Measurements from ENCODE around the gene ERI2. TPM values are rescaled to one million over a fixed set of nuclear protein-coding genes. Genes with fewer than 3 reads are reported as not detected.

Gene ERI2
- total and polyA plus RNA-seq, 2 of the 13 experiments (the other 11 are each of a cell fraction or from before 2014, with no cell fraction given): 17.4 to 41.3 TPM

DNA sequence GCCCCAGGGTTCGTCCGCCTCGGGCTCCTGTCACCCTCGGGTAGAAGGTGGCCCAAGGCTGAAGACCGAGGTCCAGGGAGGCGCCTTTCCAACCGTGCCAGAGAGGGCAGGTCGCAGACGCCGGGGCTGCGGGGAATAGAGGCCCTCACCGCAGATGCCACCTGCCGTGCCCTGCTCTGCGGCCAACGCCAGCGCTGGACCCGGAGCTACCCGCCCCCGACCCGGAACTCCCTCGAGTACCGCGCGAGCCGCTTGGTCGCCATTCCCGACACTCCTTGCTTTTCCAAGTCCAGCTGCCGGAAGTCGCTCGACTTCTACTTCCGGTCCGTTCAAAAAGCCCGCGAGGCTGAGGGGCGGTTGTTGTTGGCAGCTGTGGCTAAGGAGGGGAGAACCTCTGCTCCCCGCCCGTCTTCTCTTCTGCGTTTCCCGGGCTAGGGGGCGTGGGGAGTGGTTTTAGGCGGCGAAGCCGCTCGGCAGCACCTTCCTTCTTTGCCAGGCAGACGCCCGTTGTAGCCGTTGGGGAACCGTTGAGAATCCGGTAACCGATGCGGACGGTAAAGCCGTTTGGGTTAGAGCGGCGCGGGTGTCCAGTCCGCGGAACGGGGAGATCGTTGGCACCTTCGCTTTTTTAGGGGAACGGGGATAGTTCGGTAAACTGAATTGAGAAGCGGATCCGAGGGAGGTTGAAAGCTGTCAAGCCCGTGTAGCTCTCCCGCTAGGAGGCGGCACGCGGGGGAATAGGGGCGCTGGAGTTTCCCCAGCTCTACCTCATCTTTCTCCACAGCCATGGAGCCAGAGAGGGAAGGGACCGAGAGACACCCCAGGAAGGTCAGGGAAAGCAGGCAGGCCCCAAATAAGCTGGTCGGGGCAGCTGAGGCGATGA, at the start of gene ERI2, which contains the start of gene REXO5 (continued):
- TF ChIP-seq NR1H2 (CRISPR knock-in tag; IDR thresholded peaks at IDR 0.05; ENCODE audit: borderline replicate concordance, low read depth) (peak; percentile 23; the same call in 1 of the 2 replicates), ZNF775 (CRISPR knock-in tag; IDR thresholded peaks at IDR 0.05; ENCODE audit: borderline replicate concordance) (peak; percentile 55; the same call in 1 of the 2 replicates), SSRP1 (CRISPR knock-in tag; IDR thresholded peaks at IDR 0.05) (no peak; the same call in 1 of the 2 replicates), ZBTB20 (CRISPR knock-in tag; IDR thresholded peaks at IDR 0.05; ENCODE audit: borderline replicate concordance, low read depth) (peak; percentile 80), ZNF788 (CRISPR knock-in tag; IDR thresholded peaks at IDR 0.05; ENCODE audit: borderline replicate concordance) (peak; percentile 98), FOXJ3 (CRISPR knock-in tag; IDR thresholded peaks at IDR 0.05; ENCODE audit: borderline replicate concordance) (peak; percentile 89; the same call in 1 of the 2 replicates), SCMH1 (CRISPR knock-in tag; IDR thresholded peaks at IDR 0.05; ENCODE audit: borderline replicate concordance) (no peak), ZNF101 (CRISPR knock-in tag; IDR thresholded peaks at IDR 0.05; ENCODE audit: borderline replicate concordance, low read depth) (peak; percentile 87), ZNF652 (CRISPR knock-in tag; IDR thresholded peaks at IDR 0.05; ENCODE audit: borderline replicate concordance, low read depth) (peak; percentile 46)
- TF ChIP-seq, protein P1, sequence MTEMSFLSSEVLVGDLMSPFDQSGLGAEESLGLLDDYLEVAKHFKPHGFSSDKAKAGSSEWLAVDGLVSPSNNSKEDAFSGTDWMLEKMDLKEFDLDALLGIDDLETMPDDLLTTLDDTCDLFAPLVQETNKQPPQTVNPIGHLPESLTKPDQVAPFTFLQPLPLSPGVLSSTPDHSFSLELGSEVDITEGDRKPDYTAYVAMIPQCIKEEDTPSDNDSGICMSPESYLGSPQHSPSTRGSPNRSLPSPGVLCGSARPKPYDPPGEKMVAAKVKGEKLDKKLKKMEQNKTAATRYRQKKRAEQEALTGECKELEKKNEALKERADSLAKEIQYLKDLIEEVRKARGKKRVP (CRISPR knock-in tag; IDR thresholded peaks at IDR 0.05): peak in 1 of 2 experiments; percentile 86; a peak in 2 of 4 replicates
- TF ChIP-seq, protein P2, sequence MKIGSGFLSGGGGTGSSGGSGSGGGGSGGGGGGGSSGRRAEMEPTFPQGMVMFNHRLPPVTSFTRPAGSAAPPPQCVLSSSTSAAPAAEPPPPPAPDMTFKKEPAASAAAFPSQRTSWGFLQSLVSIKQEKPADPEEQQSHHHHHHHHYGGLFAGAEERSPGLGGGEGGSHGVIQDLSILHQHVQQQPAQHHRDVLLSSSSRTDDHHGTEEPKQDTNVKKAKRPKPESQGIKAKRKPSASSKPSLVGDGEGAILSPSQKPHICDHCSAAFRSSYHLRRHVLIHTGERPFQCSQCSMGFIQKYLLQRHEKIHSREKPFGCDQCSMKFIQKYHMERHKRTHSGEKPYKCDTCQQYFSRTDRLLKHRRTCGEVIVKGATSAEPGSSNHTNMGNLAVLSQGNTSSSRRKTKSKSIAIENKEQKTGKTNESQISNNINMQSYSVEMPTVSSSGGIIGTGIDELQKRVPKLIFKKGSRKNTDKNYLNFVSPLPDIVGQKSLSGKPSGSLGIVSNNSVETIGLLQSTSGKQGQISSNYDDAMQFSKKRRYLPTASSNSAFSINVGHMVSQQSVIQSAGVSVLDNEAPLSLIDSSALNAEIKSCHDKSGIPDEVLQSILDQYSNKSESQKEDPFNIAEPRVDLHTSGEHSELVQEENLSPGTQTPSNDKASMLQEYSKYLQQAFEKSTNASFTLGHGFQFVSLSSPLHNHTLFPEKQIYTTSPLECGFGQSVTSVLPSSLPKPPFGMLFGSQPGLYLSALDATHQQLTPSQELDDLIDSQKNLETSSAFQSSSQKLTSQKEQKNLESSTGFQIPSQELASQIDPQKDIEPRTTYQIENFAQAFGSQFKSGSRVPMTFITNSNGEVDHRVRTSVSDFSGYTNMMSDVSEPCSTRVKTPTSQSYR (CRISPR knock-in tag; IDR thresholded peaks at IDR 0.05; ENCODE audit: borderline replicate concordance): peak; percentile 67; the same call in 1 of the 2 replicates
- TF ChIP-seq, protein P3, sequence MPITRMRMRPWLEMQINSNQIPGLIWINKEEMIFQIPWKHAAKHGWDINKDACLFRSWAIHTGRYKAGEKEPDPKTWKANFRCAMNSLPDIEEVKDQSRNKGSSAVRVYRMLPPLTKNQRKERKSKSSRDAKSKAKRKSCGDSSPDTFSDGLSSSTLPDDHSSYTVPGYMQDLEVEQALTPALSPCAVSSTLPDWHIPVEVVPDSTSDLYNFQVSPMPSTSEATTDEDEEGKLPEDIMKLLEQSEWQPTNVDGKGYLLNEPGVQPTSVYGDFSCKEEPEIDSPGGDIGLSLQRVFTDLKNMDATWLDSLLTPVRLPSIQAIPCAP (CRISPR knock-in tag; IDR thresholded peaks at IDR 0.05; ENCODE audit: low read depth): 0 out of 2 replicates have a peak, but pooled peaks have one; percentile 47
- TF ChIP-seq, protein P4, sequence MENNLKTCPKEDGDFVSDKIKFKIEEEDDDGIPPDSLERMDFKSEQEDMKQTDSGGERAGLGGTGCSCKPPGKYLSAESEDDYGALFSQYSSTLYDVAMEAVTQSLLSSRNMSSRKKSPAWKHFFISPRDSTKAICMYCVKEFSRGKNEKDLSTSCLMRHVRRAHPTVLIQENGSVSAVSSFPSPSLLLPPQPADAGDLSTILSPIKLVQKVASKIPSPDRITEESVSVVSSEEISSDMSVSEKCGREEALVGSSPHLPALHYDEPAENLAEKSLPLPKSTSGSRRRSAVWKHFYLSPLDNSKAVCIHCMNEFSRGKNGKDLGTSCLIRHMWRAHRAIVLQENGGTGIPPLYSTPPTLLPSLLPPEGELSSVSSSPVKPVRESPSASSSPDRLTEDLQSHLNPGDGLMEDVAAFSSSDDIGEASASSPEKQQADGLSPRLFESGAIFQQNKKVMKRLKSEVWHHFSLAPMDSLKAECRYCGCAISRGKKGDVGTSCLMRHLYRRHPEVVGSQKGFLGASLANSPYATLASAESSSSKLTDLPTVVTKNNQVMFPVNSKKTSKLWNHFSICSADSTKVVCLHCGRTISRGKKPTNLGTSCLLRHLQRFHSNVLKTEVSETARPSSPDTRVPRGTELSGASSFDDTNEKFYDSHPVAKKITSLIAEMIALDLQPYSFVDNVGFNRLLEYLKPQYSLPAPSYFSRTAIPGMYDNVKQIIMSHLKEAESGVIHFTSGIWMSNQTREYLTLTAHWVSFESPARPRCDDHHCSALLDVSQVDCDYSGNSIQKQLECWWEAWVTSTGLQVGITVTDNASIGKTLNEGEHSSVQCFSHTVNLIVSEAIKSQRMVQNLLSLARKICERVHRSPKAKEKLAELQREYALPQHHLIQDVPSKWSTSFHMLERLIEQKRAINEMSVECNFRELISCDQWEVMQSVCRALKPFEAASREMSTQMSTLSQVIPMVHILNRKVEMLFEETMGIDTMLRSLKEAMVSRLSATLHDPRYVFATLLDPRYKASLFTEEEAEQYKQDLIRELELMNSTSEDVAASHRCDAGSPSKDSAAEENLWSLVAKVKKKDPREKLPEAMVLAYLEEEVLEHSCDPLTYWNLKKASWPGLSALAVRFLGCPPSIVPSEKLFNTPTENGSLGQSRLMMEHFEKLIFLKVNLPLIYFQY (CRISPR knock-in tag; IDR thresholded peaks at IDR 0.05; ENCODE audit: borderline replicate concordance): peak; percentile 81; the same call in 1 of the 2 replicates
- TF ChIP-seq, protein P5, sequence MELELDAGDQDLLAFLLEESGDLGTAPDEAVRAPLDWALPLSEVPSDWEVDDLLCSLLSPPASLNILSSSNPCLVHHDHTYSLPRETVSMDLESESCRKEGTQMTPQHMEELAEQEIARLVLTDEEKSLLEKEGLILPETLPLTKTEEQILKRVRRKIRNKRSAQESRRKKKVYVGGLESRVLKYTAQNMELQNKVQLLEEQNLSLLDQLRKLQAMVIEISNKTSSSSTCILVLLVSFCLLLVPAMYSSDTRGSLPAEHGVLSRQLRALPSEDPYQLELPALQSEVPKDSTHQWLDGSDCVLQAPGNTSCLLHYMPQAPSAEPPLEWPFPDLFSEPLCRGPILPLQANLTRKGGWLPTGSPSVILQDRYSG (CRISPR knock-in tag; IDR thresholded peaks at IDR 0.05): 0 out of 2 replicates have a peak, but pooled peaks have one; percentile 24

Data from HepG2 (cell line).